Prostate gland (tissue), 2 donors: Measurements from ENCODE around the gene CDKL1.

Source experiments
- POLR2A ChIP-seq: fragments of 450-650 bp; IDR thresholded peaks from one replicate; pipeline ENCODE4 v1.6.1; 2016; ENCODE audit warnings: antibody characterized with exemption, mild to moderate bottlenecking
- POLR2AphosphoS5 ChIP-seq: sonication (generic); formaldehyde crosslinking; IDR thresholded peaks from one replicate; pipeline ENCODE4 v1.6.1; 2017; ENCODE audit warnings: antibody characterized with exemption
- TF ChIP-seq, protein P1 (sequence below), 4 experiments: fragments of 200-600 bp in 2 of 4; fragments of 450-650 bp in 2 of 4; sonication (generic) in 2 of 4; IDR thresholded peaks; 1 replicate in 3 of 4; 2 replicates in 1 of 4; pipeline ENCODE4 v1.5.1; 2016 to 2019; ENCODE audit warnings: antibody characterized with exemption in 4 of 4, mild to moderate bottlenecking in 2 of 4, moderate library complexity in 2 of 4

DNA sequence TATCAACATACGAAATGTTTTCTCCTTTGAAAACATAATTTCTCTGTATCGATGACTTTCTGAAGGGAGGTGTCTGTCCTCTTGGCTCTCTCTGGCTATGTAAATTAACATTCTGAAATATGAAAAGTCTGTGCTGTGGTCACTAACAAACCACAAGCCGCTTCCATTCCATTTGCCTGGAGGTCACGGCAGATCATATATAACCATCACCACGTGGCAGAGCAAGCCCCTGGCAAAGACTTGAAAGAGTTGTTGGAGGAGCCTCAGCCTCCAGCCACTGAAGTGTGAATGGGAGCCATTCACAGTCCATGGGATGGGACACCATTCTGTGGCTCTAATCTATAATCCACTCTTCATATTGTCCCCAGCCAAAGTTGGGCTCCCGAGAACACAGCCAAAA lies 39.6 kb downstream of the CDKL1 start:
- TF ChIP-seq POLR2AphosphoS5: no peak
- TF ChIP-seq, protein P1, sequence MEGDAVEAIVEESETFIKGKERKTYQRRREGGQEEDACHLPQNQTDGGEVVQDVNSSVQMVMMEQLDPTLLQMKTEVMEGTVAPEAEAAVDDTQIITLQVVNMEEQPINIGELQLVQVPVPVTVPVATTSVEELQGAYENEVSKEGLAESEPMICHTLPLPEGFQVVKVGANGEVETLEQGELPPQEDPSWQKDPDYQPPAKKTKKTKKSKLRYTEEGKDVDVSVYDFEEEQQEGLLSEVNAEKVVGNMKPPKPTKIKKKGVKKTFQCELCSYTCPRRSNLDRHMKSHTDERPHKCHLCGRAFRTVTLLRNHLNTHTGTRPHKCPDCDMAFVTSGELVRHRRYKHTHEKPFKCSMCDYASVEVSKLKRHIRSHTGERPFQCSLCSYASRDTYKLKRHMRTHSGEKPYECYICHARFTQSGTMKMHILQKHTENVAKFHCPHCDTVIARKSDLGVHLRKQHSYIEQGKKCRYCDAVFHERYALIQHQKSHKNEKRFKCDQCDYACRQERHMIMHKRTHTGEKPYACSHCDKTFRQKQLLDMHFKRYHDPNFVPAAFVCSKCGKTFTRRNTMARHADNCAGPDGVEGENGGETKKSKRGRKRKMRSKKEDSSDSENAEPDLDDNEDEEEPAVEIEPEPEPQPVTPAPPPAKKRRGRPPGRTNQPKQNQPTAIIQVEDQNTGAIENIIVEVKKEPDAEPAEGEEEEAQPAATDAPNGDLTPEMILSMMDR (IDR thresholded peaks at IDR 0.05): no peak
- no peak for TF ChIP-seq POLR2A
